HEK293T (cell line): ENCODE measurements around the gene CDT1.

ENCODE experiments used
- ARNT ChIP-seq: fragments of 450-650 bp; IDR thresholded peaks from 2 replicates; pipeline ENCODE4 v1.6.1; 2017; ENCODE audit warnings: mild to moderate bottlenecking
- BHLHE40 ChIP-seq: fragments of 450-650 bp; IDR thresholded peaks from 2 replicates; pipeline ENCODE4 v1.6.1; 2016; ENCODE audit warnings: mild to moderate bottlenecking, moderate library complexity, borderline replicate concordance
- CTBP1 ChIP-seq: fragments of 450-650 bp; IDR thresholded peaks from 2 replicates; pipeline ENCODE4 v1.6.1; 2016; ENCODE audit warnings: borderline replicate concordance
- ELF4 ChIP-seq: fragments of 450-650 bp; IDR thresholded peaks from 2 replicates; pipeline ENCODE4 v1.6.1; 2017; ENCODE audit warnings: antibody characterized with exemption
- FOXA1 ChIP-seq: fragments of 450-650 bp; IDR thresholded peaks from 2 replicates; pipeline ENCODE4 v1.6.1; 2016; ENCODE audit warnings: mild to moderate bottlenecking
- FOXK2 ChIP-seq: fragments of 450-650 bp; IDR thresholded peaks from 2 replicates; pipeline ENCODE4 v1.6.1; 2016; ENCODE audit warnings: mild to moderate bottlenecking
- FOXM1 ChIP-seq: fragments of 450-650 bp; IDR thresholded peaks from 2 replicates; pipeline ENCODE4 v1.6.1; 2017; ENCODE audit warnings: mild to moderate bottlenecking, borderline replicate concordance
- L3MBTL2 ChIP-seq: fragments of 450-650 bp; conservative IDR thresholded peaks from 2 replicates; pipeline ENCODE4 v1.6.1; 2016; ENCODE audit warnings: mild to moderate bottlenecking
- LEF1 ChIP-seq: fragments of 450-650 bp; IDR thresholded peaks from 2 replicates; pipeline ENCODE4 v1.6.1; 2017; ENCODE audit warnings: mild to moderate bottlenecking, borderline replicate concordance
- NFRKB ChIP-seq: fragments of 450-650 bp; IDR thresholded peaks from 2 replicates; pipeline ENCODE4 v1.6.1; 2016; ENCODE audit warnings: mild to moderate bottlenecking, moderate library complexity
- SP1 ChIP-seq: fragments of 450-650 bp; IDR thresholded peaks from 2 replicates; pipeline ENCODE4 v1.6.1; 2017
- SUZ12 ChIP-seq: fragments of 450-650 bp; IDR thresholded peaks from 2 replicates; pipeline ENCODE4 v1.6.1; 2016; ENCODE audit warnings: mild to moderate bottlenecking
- TARDBP ChIP-seq: fragments of 450-650 bp; IDR thresholded peaks from 2 replicates; pipeline ENCODE4 v1.6.1; 2016
- ZNF384 ChIP-seq: fragments of 450-650 bp; IDR thresholded peaks from 2 replicates; pipeline ENCODE4 v1.6.1; 2016

DNA sequence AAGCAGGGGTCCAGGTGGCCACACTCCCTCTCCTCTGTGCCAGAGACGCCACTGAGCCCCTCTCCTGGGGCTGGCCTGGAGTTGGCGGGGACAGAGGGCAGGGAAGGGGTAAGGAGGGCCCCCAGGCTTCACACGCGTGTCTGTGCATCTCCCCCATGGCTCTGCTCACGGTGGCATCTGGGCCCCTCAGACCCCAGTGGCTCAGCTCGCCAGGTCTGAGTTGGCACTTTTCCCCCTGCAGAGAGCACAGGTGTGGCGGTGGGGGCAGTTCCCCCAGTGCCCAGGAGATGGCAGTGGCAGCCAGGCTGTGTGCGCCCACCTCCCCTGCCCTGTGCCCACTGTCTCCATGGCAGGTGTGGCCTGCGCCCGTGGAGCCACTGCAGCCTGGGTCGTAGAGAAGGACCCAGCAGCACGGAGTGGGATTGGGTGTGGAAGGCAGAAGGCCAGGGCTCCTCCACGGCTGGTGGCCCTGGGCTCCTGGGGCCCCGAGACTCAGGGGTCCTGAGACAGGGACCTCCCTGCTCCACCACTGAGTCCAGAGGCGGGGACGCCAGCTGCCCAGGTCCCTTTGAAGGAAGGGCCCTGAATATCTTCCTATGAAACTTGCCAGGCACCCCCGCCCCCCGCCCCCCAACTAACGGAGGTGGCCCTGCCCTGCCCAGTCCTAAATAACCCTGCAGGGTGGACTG, 12.5 kb downstream of the CDT1 start:
- TF ChIP-seq FOXK2: no peak
- no peak for TF ChIP-seq TARDBP
- TF ChIP-seq LEF1: no peak
- TF ChIP-seq BHLHE40: no peak
- TF ChIP-seq SP1: no peak
- no peak for TF ChIP-seq ZNF384
- TF ChIP-seq NFRKB: no peak
- no peak for TF ChIP-seq FOXA1
- no peak for TF ChIP-seq CTBP1
- TF ChIP-seq ELF4: no peak
- no peak for TF ChIP-seq SUZ12
- no peak for TF ChIP-seq ARNT
- no peak for TF ChIP-seq L3MBTL2
- TF ChIP-seq FOXM1: no peak
